ENCODE data around the gene ATXN2. TPM values are rescaled to one million over a fixed set of nuclear protein-coding genes. Genes with fewer than 3 reads are reported as not detected.

ATXN2 gene
- total RNA-seq, 1 donor from 2014 or later: 69.4 TPM

DNA sequence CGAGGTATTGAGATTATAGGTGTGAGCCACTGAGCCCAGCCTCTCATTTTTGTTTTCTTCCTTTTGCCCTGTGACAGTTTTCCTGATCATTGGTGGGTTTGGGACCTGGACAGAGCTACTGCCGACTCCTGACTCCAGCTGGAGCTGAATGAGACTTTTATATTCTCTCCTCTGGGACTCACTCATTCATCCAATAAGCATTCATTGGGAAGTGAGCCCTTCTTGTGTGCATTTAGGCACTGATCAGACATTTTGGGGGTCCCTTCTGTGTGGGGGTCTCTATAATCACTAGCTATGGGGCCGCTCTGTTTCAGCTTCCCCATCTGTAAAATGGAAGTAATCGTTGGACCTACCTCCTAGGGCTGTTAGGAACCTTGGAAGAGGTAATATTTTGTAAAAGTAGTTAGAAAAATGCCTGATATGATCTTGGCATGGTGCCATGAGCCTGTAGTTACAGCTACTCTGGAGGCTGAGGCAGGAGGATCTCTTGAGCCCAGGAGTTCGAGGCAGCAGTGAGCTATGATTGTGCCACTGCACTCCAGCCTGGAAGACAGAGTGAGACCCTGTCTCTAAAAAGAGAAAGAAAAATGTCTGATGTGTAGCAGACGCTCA lies 186.2 kb downstream of the ATXN2 start:
- peak overlapping the region; percentile 86 for H3K27ac Mint-ChIP-seq (ENCODE audit: unreplicated experiment)
- peaks cover 53% of the 10 kb centered on the region for H3K4me1 Mint-ChIP-seq (ENCODE audit: unreplicated experiment)
- peaks cover 15% of the 10 kb centered on the region for H3K27me3 Mint-ChIP-seq (ENCODE audit: unreplicated experiment)
- TF ChIP-seq, protein P1, sequence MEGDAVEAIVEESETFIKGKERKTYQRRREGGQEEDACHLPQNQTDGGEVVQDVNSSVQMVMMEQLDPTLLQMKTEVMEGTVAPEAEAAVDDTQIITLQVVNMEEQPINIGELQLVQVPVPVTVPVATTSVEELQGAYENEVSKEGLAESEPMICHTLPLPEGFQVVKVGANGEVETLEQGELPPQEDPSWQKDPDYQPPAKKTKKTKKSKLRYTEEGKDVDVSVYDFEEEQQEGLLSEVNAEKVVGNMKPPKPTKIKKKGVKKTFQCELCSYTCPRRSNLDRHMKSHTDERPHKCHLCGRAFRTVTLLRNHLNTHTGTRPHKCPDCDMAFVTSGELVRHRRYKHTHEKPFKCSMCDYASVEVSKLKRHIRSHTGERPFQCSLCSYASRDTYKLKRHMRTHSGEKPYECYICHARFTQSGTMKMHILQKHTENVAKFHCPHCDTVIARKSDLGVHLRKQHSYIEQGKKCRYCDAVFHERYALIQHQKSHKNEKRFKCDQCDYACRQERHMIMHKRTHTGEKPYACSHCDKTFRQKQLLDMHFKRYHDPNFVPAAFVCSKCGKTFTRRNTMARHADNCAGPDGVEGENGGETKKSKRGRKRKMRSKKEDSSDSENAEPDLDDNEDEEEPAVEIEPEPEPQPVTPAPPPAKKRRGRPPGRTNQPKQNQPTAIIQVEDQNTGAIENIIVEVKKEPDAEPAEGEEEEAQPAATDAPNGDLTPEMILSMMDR (IDR thresholded peaks at IDR 0.05; ENCODE audit: unreplicated experiment): no peak
- DNase-seq (ENCODE audit: low spot score): no peak
- H3K9me3 Mint-ChIP-seq (ENCODE audit: unreplicated experiment): no peaks in the 10 kb centered on the region
- H3K36me3 Mint-ChIP-seq (ENCODE audit: low read depth, unreplicated experiment): peaks cover 32% of the 10 kb centered on the region
- H3K4me3 Mint-ChIP-seq (ENCODE audit: unreplicated experiment): peak overlapping the region; percentile 80

DNA sequence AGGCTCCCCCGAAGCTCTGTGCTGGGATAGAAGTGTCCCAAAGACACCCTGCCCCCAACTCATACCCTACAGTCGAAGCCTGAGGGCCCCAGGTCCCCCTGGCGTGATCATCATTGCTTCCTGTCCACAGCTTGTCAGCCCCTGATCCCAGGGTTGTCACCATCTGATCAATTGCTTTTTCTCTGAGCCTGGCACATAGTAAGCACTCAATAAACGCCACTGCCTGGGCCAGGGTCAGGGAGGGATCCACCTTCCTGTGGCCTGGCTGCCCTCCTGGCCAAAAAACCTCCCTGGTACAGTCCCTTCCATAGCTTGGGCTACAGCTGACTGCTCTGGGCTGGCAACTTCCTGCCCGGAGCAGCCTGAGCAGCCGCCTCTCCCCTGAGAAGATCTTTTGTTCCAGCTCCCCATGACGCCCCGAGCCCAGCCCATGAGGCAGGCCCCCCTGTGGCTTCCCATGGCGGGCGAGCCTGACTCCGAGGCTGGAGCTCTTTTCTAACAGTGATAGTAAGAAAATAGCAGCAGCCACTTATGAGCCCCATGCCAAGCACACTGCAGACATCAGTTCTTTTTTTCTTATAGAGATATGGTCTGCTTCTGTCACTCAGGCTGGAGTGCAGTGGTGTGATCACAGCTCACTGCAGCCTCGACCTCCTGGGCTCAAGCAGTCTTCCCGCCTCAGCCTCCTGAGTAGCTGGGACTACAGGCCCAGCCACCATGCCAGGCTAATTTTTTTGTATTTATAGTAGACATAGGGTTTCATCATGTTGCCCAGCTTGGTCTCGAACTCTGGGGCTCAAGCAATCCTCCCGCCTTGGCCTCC lies 186.9 kb downstream of the ATXN2 start:
- H3K27ac Mint-ChIP-seq (ENCODE audit: unreplicated experiment): peak overlapping the region; percentile 91
- no peak for DNase-seq (ENCODE audit: low spot score)
- H3K9me3 Mint-ChIP-seq (ENCODE audit: unreplicated experiment): no peaks in the 10 kb centered on the region
- H3K4me3 Mint-ChIP-seq (ENCODE audit: unreplicated experiment): peak overlapping the region; percentile 80
- TF ChIP-seq, protein P1 (IDR thresholded peaks at IDR 0.05; ENCODE audit: unreplicated experiment): no peak
- peaks cover 37% of the 10 kb centered on the region for H3K36me3 Mint-ChIP-seq (ENCODE audit: low read depth, unreplicated experiment)
- peaks cover 19% of the 10 kb centered on the region for H3K27me3 Mint-ChIP-seq (ENCODE audit: unreplicated experiment)
- peaks cover 60% of the 10 kb centered on the region for H3K4me1 Mint-ChIP-seq (ENCODE audit: unreplicated experiment)

- H3K27ac Mint-ChIP-seq (ENCODE audit: unreplicated experiment): peak overlapping the region; percentile 48
- H3K36me3 Mint-ChIP-seq (ENCODE audit: low read depth, unreplicated experiment): peaks cover 32% of the 10 kb centered on the region
- H3K27me3 Mint-ChIP-seq (ENCODE audit: unreplicated experiment): peaks cover 21% of the 10 kb centered on the region
- no peaks in the 10 kb centered on the region for H3K9me3 Mint-ChIP-seq (ENCODE audit: unreplicated experiment)
- peaks cover 56% of the 10 kb centered on the region for H3K4me1 Mint-ChIP-seq (ENCODE audit: unreplicated experiment)
- TF ChIP-seq, protein P1 (IDR thresholded peaks at IDR 0.05; ENCODE audit: unreplicated experiment): no peak
- H3K4me3 Mint-ChIP-seq (ENCODE audit: unreplicated experiment): no peak overlapping the region
- DNase-seq (ENCODE audit: low spot score): no peak
Measured at GRCh38 chr12:111411185-111411764, 187.8 kb downstream of the ATXN2 start.

DNA sequence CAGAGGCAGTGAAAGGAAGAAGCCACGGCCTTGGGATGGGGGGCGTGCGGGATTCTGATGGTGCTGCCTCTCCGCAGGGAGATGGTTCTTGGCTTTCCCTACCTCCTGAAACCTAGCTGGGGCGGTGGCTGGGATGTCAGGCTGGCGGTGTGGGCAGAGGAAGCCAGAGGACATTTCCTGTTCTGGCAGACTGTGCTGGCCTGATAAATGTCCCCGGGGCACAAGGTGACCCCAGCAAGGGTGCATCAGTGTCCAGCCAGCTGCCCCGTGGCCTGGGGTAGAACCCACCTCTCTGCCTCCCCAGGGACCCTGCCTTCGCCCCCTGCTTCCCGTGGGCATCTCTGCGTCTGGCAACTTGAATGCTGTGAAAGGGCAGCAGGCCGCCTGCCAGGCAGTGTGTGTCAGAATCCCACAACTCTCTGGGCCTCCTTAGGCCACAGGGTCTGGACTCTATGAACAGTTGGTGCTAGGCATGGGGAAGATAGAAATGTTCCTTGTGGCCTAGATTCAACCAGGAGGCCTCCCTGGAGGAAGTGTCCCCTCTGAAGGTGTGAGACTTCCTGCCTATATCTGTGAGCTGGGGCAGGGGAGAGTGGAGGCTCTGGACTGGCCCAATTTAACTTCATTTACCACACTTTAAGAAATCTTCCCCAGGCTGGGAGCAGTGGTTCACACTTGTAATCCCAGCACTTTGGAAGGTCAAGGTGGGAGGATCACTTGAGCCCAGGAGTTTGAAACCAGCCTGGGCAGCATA lies 188.5 kb downstream of the ATXN2 start:
- peak overlapping the region; percentile 90 for H3K27ac Mint-ChIP-seq (ENCODE audit: unreplicated experiment)
- TF ChIP-seq, protein P1 (IDR thresholded peaks at IDR 0.05; ENCODE audit: unreplicated experiment): no peak
- H3K4me1 Mint-ChIP-seq (ENCODE audit: unreplicated experiment): peaks cover 53% of the 10 kb centered on the region
- no peaks in the 10 kb centered on the region for H3K9me3 Mint-ChIP-seq (ENCODE audit: unreplicated experiment)
- no peak overlapping the region for H3K4me3 Mint-ChIP-seq (ENCODE audit: unreplicated experiment)
- H3K27me3 Mint-ChIP-seq (ENCODE audit: unreplicated experiment): peaks cover 21% of the 10 kb centered on the region
- no peak for DNase-seq (ENCODE audit: low spot score)
- H3K36me3 Mint-ChIP-seq (ENCODE audit: low read depth, unreplicated experiment): peaks cover 28% of the 10 kb centered on the region

All from endothelial cell (in vitro differentiated cells).